HG02852 (cell line): ENCODE results near the gene SUMO3.

ENCODE experiments used
- ATAC-seq: cut with Tn5 transposase; IDR thresholded peaks from one replicate; pipeline ENCODE4 v1.9.1; 2021; ENCODE audit warnings: mild to moderate bottlenecking, moderate library complexity; ENCODE audit not compliant: unreplicated experiment

Gene SUMO3

DNA sequence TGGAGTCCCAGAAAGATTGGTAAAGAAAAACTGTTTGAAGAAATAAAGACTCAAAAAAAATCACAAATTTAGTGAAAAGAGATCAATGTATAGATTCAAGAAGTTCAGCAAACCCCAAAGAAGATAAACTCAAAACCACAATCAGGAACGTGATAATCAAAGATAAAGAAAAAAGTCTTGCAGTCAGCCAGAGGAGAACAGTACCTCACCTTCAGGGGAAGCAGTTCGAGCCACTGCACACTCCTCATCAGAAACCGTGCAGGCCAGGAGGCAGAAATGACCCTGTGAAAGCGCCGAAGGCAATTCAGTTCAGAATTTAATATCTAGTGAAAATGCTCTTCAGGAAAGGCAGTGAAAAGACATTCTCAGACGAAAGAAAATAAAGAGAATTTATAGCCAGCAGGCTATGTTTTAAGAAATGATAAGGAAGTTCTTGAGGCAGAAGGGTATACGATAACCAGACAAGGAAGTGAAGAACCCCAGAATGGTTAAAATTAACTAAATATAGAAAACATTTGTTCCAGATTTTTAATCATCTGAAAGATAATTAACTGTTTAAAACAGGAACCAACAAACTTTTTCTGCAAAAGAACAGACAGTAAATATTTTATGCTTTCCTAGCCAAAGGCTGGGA is 13.5 kb upstream of the SUMO3 start:
- no peak for ATAC-seq

DNA sequence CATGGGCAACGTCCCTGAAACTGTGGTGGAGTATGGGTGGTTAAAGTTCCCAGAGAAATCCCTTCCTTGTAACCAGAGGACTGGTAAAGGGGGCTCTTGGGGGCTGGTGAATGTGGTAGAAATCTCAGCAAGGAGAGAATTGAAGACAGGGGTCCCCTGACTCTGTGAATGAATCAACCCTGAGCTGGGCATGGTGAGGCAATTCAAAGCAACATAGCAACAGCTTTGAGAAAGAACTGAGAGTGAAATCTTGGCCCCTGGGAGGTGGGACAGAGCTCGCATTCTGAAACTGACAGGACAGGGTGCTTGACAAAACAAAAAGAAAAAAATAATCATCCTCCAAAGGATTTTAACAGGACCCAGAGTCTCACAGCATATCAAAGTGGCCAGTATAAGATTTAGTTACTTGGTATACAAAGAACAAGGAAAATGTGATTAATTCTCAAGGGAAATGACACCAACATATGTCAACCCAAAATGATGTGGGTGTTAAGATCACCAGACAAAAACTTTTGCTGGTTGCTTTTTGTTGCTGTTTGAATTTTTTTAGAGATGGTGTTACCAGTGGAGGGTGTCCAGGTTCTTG is 11.7 kb upstream of the SUMO3 start:
- no peak for ATAC-seq

DNA sequence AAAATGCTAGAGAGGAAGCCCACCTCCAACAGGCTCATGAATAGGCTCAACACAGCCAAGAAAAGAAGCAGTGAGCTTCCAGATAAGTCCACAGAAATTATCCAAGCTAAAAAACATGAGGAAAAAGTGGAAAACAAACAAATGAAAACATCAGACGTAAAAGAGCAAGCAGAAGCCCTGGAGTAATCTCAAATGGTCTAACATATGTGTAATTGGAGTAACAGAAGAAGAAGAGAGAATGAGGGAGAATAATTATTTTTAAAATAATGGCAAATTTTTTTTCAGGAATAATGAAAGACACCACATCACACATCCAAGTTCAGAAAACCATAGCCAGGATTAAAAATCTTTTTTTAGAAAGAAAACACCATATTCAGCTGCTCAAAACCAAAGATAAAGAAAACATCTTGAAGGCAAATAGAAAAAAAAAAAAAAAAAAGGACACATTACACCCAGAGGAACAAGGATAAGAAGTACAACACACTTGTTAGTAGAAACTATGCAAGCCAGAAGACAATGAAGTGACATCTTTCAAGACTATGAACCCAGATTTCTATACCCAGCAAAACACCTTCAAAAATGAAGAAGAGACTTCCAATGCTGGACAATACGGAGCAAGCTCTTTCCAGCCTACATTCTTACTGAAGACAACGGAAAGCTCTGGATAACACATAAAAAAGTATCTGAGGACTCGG is 10.6 kb upstream of the SUMO3 start:
- ATAC-seq, result no peak

DNA sequence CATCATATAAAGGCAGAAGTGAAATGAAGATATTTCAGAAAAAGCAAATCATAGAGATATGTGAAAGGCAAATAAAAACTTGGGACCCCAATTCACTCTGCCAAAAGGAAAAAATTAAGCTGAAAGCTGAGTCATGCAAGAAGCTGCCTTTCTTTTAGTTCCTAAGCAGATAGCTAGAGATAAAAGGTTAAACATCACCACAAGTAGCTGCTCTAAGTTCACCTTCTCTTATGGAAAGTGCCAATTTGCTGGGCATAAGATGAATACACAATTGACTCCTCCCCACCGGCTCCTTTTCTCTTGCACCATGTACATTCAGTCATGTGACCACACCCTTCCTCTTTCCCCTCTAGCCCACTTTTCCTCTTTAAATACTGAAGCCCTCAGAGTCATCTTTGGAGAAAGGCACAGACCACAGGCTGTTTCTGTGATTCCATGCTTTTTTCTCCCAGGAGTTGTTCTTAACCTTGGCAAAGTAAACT is 5.4 kb upstream of the SUMO3 start:
- no peak for ATAC-seq

DNA sequence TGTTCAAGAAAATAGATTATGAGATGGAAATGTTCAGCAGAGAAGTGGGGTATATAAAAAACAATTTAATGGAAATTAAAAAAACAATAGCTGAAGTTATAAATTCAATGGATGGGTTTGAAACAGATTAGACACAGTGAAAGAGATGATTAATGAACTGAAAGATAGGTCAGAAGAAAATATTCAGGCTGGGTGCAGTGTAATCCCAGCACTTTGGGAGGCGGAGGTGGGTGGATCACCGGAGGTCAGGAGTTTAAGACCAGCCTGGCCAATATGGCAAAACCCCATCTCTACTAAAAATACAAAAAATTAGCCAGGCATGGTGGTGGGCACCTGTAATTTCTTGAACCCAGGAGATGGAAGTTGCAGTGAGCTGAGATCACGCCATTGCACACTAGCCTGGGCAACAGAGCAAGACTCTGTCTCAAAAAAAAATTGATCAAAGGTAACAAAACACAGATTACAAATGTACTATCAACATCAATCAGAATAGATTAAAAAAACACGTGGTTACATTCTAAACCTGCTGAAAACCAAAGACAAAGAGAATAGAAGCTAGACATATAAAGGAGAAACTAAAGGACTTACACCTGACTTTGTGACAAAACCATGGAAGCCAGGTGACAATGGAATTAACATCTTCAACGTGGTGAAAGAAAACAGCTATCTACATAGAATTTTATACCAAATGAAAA is 4.8 kb upstream of the SUMO3 start:
- no peak for ATAC-seq

DNA sequence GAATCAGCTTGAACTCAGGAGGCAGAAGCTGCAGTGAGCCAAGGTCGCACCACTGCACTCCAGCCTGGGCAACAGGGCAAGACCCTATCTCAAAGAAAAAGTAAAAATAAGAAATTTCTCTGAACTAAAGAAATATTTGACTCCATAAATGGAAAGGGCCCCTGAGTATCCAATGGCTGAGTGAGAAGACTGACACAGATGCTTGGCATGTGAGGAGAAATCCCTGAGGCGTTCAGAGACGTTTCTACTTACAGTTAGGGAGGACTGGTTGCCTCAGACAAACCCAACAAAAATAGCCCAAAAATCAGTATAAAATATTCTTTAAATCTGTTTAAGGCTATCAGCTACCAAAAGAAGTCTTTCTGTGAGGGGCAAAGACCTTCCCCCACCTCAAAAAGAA is 3.0 kb upstream of the SUMO3 start:
- ATAC-seq, result no peak

DNA sequence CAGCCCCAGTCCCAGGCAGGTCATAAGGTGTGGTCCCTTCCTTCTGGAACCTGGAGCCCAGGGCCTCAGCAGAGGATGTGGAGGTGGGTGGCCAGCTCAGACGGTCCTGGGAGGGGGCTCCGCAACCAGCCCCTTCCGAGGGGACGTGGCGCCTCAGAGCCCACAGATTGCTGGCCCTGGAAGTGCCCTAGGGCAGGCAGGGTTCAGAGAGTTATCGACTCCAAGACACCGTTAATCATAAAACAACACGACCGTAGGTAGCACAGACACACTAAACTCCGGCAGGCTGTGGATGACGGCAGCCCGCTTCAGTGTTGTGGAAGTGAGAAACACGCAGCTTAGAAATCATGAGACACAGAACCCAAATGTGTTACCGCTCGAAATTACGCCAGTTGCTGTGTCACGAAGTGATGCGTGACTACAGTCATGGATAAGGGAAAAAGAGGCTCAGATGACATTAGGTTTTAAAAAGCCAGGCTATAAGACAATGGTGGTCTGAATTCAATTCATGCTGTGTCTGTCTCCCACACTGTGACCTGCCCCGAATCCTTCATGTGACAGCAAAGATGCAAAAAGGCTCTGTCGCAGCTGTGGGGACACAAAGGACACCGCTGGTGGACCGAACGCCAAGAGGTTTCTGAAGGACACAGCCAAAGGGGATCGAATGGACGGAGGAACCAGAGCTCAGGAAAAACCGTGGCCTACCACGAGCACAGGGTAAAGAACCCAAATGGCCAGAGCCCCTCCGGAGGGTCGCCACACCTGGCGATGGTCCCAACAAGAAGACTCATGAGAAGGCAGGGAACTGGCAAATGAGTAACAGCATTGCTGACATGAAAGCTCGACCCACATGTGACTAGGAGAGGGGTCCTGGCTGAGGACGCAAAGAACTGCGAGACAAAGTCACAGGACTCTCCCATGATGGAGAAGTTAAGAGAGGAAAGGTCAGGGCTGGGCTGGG is 1.7 kb upstream of the SUMO3 start:
- no peak for ATAC-seq

DNA sequence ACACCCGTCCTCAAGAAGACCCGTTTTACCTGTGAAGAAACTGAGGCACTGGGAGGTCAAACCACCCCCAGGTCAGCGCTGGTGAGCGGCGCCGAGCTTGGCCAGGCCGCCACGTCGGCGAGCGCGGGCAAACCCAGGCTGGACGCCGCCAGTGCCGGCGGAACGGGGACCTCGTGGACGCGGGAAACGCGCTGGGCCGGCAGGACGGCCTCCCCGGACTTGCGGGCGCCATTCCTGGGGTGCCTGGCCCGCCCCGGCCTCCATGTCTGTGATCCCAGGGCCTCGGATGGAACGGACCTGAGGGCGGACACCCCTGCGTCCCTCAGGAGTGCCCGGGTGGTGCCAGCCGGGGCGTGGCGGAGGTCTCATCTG is 764 bp upstream of the SUMO3 start:
- ATAC-seq, result no peak

DNA sequence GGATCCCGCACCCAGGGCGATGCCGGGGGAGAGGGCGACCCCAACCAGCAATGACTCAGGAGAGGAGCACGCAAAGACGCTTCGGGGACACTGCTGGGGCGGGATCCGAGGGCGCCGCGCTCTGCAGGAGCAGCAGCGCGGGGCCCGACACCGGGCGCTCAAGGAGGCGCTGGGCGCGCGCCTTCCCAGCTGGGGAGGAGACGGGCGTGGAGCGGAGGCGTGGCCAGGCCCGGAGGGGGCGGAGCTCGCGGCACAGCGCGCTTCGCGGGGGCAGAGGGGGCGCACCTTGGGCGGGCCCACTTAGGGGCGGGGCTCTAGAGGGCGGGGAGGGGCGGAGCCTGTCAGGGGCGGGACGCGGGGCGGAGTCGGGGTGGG is 369 bp downstream of the SUMO3 start:
- ATAC-seq, result peak; percentile 69

DNA sequence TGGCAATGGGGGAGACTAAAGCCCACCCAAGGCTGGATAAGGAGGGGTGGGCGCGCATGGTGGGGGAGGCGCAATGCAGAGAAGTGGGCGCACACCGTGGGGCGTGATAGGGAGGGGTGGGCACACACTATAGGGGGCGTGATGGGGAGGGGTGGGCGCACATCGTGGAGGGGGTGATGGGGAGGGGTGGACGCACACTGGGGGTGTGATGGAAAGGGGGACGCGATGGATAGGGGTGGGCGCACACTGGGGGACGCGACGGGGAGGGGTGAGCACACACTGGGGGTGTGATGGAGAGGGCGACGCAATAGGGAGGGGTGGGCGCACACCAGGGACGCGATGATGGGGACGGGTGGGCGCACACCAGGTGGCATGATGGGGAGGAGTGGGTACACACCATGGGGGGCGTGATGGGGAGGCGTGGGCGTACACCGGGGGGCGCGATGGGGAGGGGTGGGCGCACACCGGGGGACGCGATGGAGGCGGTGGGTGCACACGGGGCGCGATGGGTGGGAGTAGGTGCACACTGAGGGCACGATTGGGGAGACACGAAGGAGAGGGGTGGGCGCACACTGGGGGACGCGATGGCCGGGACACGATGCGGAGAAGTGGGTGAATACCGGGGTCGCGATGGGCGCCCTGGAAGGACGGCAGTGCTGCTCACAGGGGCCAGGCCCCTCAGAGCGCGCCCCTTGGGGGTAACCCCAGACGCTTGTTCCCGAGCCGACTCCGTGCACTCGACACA is 929 bp downstream of the SUMO3 start:
- ATAC-seq, result no peak

DNA sequence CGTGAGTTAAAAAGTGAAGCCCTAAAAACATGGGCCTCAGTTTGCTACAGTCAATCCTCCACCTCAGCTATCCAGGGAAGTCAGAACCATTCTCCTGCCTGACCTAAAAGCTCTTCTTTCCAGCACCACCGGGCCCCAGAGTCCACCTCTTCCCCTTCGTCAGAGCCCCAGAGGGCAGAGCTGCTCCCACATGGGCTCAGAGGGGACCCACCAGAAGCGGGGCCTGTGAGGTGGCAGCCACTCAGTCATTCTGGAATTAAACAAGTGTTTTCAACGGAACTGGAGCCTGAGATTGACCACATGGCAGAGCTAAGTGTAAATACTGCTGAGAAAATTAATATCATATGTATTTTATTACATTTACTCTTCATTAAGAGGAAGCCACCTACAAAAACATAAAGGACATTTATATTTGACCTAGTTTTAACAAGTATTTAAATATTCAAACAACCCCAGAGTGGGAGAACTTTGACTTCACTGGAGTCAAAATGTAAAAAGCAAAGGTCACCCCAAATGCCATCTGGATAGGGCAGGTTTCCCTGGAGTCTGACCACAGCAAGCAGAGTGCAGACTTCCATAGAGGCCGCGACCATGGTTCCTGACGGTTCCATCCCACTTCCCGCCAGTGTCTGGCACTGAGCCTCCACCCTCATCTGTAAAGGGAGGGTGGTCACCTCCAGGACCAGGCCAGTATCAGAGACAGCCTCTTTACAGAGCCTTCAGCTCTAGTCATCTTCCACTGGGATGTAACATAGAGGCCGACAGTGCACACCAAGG is 1.8 kb downstream of the SUMO3 start:
- ATAC-seq, result no peak

DNA sequence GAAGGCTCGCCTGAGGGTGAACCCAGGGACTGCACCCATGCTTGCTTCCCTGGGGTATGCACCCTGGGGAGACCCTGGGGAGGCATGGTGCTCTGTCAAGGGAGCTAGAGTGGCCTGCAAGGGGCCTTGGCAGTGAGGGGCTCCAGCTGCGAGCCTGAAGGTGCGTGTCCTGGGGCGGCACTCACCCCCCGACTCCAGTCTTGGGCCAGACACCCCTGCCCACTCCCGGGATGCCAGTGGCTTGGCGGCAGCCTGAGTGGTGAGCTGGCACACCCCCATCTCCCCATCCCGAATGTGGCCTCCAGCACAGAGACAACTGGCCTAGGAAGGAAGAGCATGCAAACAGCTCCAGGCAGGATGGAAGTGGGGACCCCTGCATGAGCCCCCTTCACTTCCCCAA is 2.6 kb downstream of the SUMO3 start:
- no peak for ATAC-seq

DNA sequence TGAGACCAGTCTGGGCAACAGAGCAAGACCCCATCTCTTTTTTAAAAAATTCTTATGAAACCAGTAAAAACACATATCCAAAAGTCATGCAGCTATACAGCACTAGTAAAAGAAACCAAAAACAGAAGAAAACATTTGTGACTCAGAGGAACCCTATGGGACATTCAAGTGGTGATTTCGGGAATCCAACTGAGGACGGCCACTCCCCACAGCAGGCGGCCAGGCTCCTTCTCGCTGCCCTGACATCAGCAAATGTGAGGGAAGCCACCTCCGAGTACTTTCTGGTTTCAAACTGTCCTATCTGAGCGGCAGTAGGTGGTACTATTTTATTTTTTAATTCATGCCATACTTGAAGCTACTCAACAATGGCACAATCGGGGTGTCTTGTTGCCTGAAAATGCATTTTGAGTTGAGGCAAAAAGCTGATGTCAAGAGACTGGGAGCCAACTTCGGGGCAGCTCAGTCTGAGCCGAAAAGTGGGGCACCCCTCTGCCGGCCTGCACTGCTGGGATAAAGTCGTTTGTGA is 3.3 kb downstream of the SUMO3 start:
- no peak for ATAC-seq

DNA sequence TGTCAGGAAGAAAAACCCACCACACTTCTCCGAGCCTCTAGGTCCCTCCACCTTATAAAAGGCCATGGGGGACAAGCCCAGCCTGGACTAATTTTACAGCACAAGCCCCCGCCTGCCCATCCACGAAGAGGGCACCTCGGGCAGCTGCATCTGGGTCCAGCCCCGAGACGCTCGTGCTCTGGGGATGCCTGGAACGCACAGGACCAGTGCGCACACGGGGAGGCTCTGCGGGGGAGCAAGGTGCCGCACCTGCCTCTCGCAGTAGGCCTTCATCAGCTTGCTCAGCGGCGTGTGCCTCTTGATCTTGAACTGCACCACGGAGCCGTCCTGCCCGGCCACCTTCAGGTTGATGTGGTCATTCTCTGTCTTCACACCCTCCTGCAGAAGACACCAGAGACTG is 4.1 kb downstream of the SUMO3 start:
- ATAC-seq, result no peak

DNA sequence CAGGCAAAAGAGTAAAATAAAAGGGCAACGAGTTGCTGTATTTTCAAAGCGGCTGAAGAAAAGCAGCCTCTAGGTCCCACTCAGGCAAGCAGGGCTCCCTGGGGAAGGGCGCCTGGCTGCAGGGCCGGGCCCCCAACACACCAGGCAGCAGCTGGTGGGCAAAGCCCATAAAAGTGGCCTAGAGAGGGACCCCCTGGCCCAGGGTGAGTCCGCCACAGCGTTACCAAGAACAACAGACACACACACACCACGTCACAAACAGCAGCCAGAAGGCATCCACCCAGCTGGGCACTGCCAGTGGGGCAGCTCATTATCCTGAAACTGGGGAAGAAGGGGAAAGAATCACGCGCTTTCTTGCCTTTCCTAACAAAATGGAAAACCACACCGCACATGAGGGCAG is 4.7 kb downstream of the SUMO3 start:
- no peak for ATAC-seq

DNA sequence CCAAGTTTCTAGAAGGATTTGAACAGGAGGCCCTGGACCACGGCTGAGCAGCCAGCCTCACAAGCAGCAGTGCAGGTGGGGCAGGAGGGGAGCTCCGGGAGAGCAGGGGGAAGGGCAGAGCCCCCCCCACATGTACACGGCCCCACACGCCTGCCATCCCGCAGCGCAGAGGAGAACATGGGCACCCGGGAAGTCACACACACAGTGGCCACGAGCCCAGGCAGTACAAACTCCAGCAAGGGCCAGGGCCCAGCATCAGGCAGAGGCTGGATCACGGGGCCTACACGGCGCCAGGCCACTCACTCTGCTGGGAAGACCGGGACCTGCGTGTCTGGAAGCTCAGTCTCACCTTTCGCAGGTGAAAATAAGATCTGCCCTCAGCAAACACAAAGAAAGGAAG is 5.2 kb downstream of the SUMO3 start:
- ATAC-seq, result no peak

DNA sequence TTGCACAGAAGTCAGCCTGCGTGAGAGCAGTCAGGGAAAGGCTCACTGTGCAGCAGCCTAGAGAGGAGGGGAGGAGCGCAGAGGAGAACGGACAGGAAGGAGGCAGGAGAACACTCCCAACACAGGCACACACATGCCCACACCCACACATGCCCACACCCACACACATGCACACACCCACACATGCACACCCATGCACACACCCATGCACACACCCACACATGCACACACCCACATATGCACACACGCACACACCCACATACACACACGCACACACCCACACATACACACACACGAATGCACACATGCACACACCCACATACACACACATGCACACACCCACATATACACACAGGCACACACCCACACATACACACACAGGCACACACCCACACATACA is 7.1 kb downstream of the SUMO3 start:
- ATAC-seq, result no peak

DNA sequence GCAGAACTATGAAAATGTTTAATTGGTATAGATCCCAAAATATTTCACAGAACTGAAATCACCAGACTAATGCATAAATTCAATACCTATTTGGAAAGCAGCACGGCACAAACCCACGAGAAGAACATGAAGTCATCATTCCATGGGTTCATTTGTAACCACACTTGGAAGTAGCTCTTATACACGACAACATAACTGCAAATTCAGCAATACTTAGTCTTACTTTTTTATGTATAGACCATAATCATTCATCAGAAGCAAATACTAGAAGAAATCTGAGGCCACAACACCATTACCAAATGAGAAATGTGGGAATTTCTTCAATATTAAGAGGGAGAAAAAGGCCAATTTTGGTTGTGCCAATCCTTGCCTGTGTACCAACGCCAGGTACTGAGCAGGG is 12.0 kb downstream of the SUMO3 start:
- no peak for ATAC-seq

DNA sequence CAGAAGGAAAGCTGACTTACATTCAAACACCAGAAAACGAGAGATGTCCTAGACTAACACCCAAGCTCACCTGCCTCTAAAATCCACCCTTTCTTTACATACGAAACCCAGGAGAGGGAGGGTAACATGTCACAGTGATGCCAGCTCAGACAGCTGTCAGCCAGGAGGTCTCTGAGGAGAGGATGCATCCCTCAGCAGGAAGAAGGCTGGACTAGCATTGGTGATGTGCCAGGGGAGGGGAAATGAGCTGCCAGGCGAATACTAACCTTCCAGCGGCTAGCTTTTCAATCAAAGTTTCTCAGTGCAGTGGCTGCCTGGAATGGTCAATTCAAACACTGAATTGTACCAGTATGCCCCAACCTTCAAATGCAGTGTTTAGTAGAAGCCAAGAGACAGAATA is 12.6 kb downstream of the SUMO3 start:
- no peak for ATAC-seq
